ENCODE measurements around the gene SYNPO2. TPM values are rescaled to one million over a fixed set of nuclear protein-coding genes. Genes with fewer than 3 reads are reported as not detected.

SYNPO2 gene
- total RNA-seq, 4 donors from 2014 or later: 998 to 4,186 (median 1,764) TPM

- no peak for ATAC-seq
- peak overlapping the region; percentile 87 to 99 (median 92) for H3K27ac ChIP-seq
- intact Hi-C loops (cut with DNase I; ENCODE audit: low total_unique reads) (no loop called here), in situ Hi-C loops (cut with MboI; ENCODE audit: low sequenced_read_pairs in 4 of 4) (no loop called here)
- no peak for DNase-seq
- TF ChIP-seq POLR2A (IDR thresholded peaks at IDR 0.05) (no peak), CTCF (IDR thresholded peaks at IDR 0.05 in 4 of 5, conservative IDR thresholded peaks at IDR 0.05 in 1 of 5) (no peak)
- H3K36me3 ChIP-seq: no peaks in the 10 kb centered on the region
- H3K4me1 ChIP-seq: peaks cover 33 to 59% of the 10 kb centered on the region in 2 donors
- H3K27me3 ChIP-seq: no peaks in the 10 kb centered on the region
- no peaks in the 10 kb centered on the region for H3K9me3 ChIP-seq
- H3K4me3 ChIP-seq: no peak overlapping the region
Observed at GRCh38 chr4:118964891-118965411, 76.3 kb downstream of the SYNPO2 start.

- H3K27ac ChIP-seq: peak overlapping the region; percentile 87 to 99 (median 92)
- peak overlapping the region in 3 of 4 donors; percentile 13 to 36 (median 24) for H3K4me3 ChIP-seq
- H3K27me3 ChIP-seq: no peaks in the 10 kb centered on the region
- in situ Hi-C loops (cut with MboI; ENCODE audit: low sequenced_read_pairs in 4 of 4) (no loop called here), intact Hi-C loops (cut with DNase I; ENCODE audit: low total_unique reads) (loop anchor here (1.0 kb wide), 1 partner anchor 226 kb away; no protein-coding TSS in a partner anchor)
- no peaks in the 10 kb centered on the region for H3K9me3 ChIP-seq
- DNase-seq: peak; percentile 76 to 78
- no peaks in the 10 kb centered on the region for H3K36me3 ChIP-seq
- peak; percentile 72 to 73 for ATAC-seq
- no peak for TF ChIP-seq POLR2A (IDR thresholded peaks at IDR 0.05)
- no peak for TF ChIP-seq CTCF (IDR thresholded peaks at IDR 0.05 in 4 of 5, conservative IDR thresholded peaks at IDR 0.05 in 1 of 5)
- H3K4me1 ChIP-seq: peaks cover 53 to 63% of the 10 kb centered on the region in 2 donors
Observed at GRCh38 chr4:118967393-118967792, 78.7 kb downstream of the SYNPO2 start.

- Histone ChIP-seq H3K27ac (peak overlapping the region; percentile 87 to 99 (median 92)), H3K9me3 (no peaks in the 10 kb centered on the region), H3K27me3 (no peaks in the 10 kb centered on the region), H3K4me3 (peak overlapping the region in 3 of 4 donors; percentile 24 to 36 (median 33)), H3K4me1 (peaks cover 55 to 63% of the 10 kb centered on the region in 2 donors), H3K36me3 (no peaks in the 10 kb centered on the region)
- intact Hi-C loops (cut with DNase I; ENCODE audit: low total_unique reads) (loop anchor here (1.0 kb wide), 1 partner anchor 78 kb away; no protein-coding TSS in a partner anchor), in situ Hi-C loops (cut with MboI; ENCODE audit: low sequenced_read_pairs in 4 of 4) (no loop called here)
- TF ChIP-seq POLR2A (IDR thresholded peaks at IDR 0.05) (no peak), CTCF (IDR thresholded peaks at IDR 0.05 in 4 of 5, conservative IDR thresholded peaks at IDR 0.05 in 1 of 5) (no peak)
- ATAC-seq (peak; percentile 82 to 83), DNase-seq (peak; percentile 87 to 91)
Observed at GRCh38 chr4:118968005-118968404, 79.4 kb downstream of the SYNPO2 start.

- intact Hi-C loops (cut with DNase I; ENCODE audit: low total_unique reads) (loop anchor here (1.0 kb wide), 3 partner anchors 79 to 197 kb away; partner anchors contain the start of gene SEC24D), in situ Hi-C loops (cut with MboI; ENCODE audit: low sequenced_read_pairs in 4 of 4) (no loop called here)
- Histone ChIP-seq H3K36me3 (no peaks in the 10 kb centered on the region), H3K9me3 (no peaks in the 10 kb centered on the region), H3K4me3 (peak overlapping the region in 3 of 4 donors; percentile 11 to 33 (median 24)), H3K4me1 (peaks cover 56 to 60% of the 10 kb centered on the region in 2 donors), H3K27me3 (no peaks in the 10 kb centered on the region), H3K27ac (peak overlapping the region; percentile 87 to 99 (median 92))
- ATAC-seq (peak; percentile 21 to 29), DNase-seq (no peak)
- TF ChIP-seq CTCF (IDR thresholded peaks at IDR 0.05 in 4 of 5, conservative IDR thresholded peaks at IDR 0.05 in 1 of 5) (no peak), POLR2A (IDR thresholded peaks at IDR 0.05) (no peak)
Observed at GRCh38 chr4:118968813-118969212, 80.2 kb downstream of the SYNPO2 start.

Data from gastrocnemius medialis (tissue), 4 donors.